Astrocyte of the spinal cord (primary cell): Measurements from ENCODE around the gene POTEE.
"Not testable (repeated sequence)": the region's sequence is repeated elsewhere in the genome, so short reads cannot be mapped to it uniquely, and the experiment has no call there.

ENCODE experiments used
- DNase-seq: peaks from one replicate; pipeline ENCODE4 v3.0.0; 2011; ENCODE audit warnings: low read depth, low spot score
- H3K4me3 ChIP-seq: 2 replicates; pipeline ENCODE4 v1.5.1; 2011; ENCODE audit warnings: low read depth, mild to moderate bottlenecking, low read length, moderate library complexity
- in situ Hi-C: cut with HindIII; loops from 2 replicates; pipeline ENCODE4 v1.10.0; 2017; ENCODE audit warnings: low sequenced_read_pairs

The POTEE gene

GRCh38 chr2:131235543-131236449, 26.5 kb downstream of the POTEE start:
- DNase-seq, H3K4me3 ChIP-seq, in situ Hi-C loops: not testable (repeated sequence)
